Fibroblast of skin of left quadriceps (primary cell): Measurements from ENCODE around the gene B4GALNT1.
A peak's percentile ranks its signal among the peaks of the same experiment; 100 is the strongest.
"Not testable (repeated sequence)": the region's sequence is repeated elsewhere in the genome, so short reads cannot be mapped to it uniquely, and the experiment has no call there.

Experiments used
- DNase-seq, 2 experiments: peaks; one replicate each; pipeline ENCODE4 v3.0.0-alpha.2; 2013; ENCODE audit warnings: low read depth in 2 of 2

Gene B4GALNT1

GRCh38 chr12:57620936-57621496 is 12.0 kb downstream of the B4GALNT1 start:
- DNase-seq = no peak

- no peak for DNase-seq
Measured at GRCh38 chr12:57620245-57620935, 12.6 kb downstream of the B4GALNT1 start.

GRCh38 chr12:57619434-57620244 is 13.4 kb downstream of the B4GALNT1 start:
- DNase-seq = no peak

GRCh38 chr12:57618966-57619433 is 14.0 kb downstream of the B4GALNT1 start:
- no peak for DNase-seq

- not testable (repeated sequence) for DNase-seq
Measured at GRCh38 chr12:57618431-57618830, 14.6 kb downstream of the B4GALNT1 start.

- DNase-seq = no peak
Measured at GRCh38 chr12:57617942-57618341, 15.1 kb downstream of the B4GALNT1 start.

GRCh38 chr12:57616383-57617101 is 16.5 kb downstream of the B4GALNT1 start:
- DNase-seq = no peak

- no peak for DNase-seq
Measured at GRCh38 chr12:57615637-57616036, 17.4 kb downstream of the B4GALNT1 start.

GRCh38 chr12:57614948-57615500 is 18.0 kb downstream of the B4GALNT1 start:
- no peak for DNase-seq

GRCh38 chr12:57614178-57614947 is 18.6 kb downstream of the B4GALNT1 start:
- no peak for DNase-seq

GRCh38 chr12:57613427-57614109 is 19.4 kb downstream of the B4GALNT1 start:
- DNase-seq = no peak

- no peak for DNase-seq
Measured at GRCh38 chr12:57612711-57613426, 20.1 kb downstream of the B4GALNT1 start.

GRCh38 chr12:57611827-57612710 is 20.9 kb downstream of the B4GALNT1 start:
- no peak for DNase-seq

GRCh38 chr12:57611108-57611826 is 21.7 kb downstream of the B4GALNT1 start, which contains the start of gene ARHGEF25:
Gene ARHGEF25 (plus strand): TSS chr12:57611435. CDS start chr12:57611895, 460 bp downstream.
- peak in 1 of 2 experiments; percentile 39 for DNase-seq

- no peak for DNase-seq
Measured at GRCh38 chr12:57610554-57611107, 22.4 kb downstream of the B4GALNT1 start.

- DNase-seq = no peak
Measured at GRCh38 chr12:57609781-57610553, 23.0 kb downstream of the B4GALNT1 start.
